HG03432 (cell line): ENCODE results near the gene KIF6.

Experiments
- ATAC-seq: cut with Tn5 transposase; IDR thresholded peaks from one replicate; pipeline ENCODE4 v1.9.1; 2021; ENCODE audit warnings: mild to moderate bottlenecking, moderate library complexity; ENCODE audit not compliant: unreplicated experiment

Gene KIF6

DNA sequence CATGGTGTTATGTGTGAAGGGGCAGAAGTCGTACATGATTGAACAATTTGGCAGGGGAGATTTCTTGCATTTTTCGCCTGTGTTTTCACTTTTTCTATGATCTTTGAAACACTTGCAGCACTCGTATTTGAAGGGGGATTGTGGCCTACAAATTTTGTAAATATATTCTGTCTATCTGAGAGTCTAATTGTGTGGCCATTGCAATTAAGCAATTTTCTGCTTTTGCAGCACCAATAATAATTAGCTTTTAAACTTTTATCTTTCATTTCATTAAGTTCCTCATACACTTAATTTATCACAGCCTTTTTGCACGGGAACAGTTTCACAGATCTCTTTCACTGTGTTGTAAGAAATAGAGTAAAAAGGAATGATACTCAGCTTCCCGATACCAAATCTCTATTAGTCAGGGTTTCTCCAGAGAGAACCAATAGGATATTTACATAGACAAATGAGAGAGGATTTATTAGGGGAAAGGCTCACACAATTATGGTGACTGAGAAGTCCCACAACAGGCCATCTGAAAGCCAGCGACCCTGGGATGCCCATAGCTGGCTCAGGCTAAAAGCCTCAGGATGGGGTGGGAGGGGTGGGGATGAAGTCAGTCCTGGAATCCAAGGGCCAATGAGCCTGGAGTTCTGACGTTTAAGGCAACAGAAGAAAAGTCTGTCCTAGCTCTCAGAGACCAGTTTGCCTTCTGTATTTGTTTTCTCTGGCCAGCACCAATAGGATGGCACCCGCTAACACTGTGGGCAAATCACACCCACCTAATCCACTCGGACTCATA is 58.3 kb downstream of the KIF6 start:
- ATAC-seq = no peak

DNA sequence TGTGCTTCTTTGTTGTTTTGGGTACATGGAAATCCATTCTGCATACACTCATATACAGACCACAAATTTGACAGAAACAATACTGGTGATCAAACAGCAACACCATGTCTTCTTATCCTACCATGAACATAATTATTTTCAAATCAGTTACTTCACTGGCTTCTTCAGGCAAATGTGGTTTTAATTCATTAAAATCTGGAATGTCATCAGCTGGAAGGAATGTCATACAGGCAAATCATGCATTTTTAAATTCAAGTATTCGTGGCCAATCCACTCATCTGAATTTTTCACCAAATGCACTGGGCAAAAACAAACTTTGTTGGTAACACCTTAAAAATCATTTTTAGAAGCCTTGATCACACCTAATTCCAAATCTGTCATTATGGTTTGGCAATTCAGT is 59.3 kb downstream of the KIF6 start:
- ATAC-seq = no peak

DNA sequence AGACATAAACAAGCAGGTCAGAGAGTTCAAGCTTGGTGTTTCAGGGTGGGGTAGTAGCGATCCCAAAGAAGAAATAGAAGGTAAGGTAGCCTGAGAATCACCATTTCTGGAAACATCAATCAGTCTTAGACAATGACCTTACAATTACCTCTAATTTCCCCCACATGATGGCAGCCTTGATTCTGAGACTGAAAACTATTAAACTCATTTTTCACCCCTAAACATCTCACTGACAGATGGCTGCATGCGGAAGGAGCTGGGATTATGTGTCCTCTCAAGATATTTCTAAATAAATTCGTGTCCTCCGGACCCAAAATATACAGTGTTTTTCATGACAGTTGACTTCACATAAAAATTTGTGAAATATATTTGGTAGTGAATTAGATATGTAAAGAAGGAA is 61.0 kb downstream of the KIF6 start:
- no peak for ATAC-seq

DNA sequence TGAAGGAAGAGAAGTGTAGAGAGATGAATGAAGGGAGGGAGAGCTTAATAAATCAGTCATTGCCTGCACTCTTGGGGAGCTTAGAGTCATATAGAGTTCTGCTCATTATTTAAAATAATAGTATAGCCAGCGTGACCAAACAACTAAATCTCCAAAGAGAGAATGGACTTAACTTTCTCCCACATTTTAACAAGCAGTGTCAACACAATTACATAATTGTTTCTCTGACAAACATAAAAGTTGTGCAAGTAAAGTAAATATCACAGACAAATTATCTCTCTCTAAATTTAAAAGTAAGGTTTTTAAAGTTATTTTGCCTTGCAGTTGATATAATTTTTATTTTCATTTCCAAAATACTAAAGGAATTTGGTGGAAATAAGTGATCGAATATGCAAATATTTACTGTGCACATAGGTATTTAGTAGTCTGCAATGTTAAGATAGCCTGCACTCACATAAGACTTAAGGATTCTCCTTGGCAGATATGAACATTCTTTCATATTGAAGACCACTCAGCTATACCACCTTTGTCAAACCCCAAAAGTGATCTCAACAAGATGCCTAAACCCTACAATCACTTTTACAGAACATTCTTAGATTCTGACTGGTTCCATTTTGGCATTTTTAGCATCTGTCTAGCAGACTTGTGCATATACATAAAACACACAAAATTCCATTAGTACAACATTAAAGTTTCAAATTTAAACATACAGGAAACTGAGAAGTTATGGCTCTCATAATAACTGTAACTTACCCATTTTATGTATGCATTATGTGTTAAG is 67.7 kb downstream of the KIF6 start:
- ATAC-seq = no peak

DNA sequence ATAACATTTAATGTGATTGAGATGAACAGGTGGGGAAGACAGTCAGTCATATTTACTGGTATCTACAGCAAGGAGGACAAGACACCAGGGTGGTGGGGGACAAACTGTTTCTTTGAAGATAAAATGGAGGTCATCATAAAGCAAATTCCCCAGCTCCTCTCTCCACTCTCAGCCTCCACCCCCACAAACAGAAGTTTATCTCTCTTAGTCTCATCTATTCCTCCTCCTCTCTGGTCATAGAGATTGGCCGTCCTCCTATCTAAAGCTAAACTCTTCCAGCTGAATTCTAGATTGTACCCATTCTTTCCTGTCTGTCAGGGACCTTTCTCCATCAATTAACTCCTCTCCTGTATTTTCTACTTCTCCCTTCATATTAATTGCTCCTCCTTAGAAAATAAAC is 71.1 kb downstream of the KIF6 start:
- ATAC-seq = no peak

DNA sequence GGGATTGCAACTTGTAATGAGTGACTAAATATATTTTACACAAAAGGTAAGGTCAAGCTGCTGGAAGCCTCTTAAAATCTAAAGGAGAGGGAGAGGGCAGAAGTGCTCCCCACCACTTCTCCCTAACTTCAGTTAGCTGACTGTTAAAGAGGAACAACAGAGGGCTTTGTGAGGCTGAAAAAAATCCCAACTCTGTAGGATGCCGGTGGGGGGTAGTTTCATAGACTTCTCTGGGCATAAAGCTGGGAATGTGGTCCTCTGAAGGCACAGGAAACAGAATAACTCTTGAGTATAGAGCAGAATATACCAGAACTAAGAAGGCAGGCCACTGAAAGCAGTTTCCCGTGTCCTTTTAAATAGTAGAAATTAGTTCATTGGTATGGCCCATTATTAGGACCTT is 71.6 kb downstream of the KIF6 start:
- ATAC-seq = no peak

DNA sequence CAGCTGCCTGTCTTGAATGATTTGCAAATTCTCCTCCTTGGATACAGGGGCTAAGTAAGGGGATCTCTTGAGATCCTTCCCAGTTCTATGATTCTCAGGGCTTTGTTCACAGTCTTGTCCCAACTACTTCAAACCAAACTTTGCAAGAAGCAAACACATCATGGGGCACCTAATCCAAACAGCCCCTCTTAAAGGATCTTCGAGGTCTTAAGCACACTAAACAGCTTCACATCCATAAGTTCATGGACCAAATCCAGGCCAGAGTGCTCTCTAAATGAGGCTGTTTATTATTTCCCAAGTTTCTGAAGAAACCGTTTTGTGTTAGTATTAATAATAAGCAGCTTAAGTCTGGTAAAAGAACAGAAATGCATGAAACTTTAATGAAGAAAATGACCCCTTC is 75.2 kb downstream of the KIF6 start:
- ATAC-seq = no peak

DNA sequence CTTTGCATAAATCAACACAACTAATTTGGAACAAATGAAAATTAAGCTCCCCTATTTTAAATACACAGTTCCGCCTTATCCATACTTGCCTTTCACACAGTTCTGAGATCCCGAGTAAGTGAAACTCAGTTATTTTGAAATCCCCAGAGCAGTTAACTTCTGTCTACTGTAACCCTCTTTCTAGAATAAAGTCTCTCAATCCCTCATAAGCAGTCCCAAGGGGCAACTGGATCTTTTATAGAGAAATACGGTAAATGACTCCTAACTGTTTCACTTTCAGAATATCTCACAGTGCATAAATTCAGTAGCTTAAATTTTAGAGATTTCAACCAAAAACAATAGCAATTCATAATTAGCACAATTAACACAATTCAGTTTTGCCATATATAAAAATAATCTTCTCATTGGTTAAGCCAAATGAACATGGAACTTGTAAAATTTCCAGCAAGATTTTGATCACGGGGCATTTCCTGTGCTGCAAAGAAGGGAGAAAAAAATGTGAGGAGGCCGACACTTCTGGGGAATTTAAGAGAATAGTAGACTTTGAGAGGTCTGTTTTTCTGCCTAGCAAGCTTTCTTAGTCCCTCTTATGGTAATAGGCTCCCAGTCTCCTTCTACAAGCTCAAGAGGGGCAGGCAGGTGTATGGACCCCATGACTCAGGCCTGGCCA is 78.3 kb downstream of the KIF6 start:
- no peak for ATAC-seq

DNA sequence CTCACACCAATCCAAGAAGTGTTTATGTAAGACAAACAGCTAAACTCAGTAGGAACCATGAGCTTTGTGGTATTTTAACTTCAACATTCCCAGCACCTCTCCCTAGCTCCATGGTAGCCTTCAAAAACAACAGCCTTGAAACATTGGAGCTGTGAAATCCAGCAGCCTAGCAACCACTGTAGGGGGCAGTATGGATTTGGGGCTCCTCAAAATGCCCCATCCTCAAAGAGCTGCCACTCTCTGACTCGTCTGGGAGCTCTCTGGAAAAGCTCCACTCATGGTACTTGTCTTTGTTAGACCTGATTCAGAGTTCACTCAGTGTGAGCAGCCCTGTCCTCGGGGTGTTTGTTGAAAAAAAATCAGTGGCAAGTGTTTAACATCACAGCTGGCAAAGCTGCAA is 82.9 kb downstream of the KIF6 start:
- no peak for ATAC-seq

DNA sequence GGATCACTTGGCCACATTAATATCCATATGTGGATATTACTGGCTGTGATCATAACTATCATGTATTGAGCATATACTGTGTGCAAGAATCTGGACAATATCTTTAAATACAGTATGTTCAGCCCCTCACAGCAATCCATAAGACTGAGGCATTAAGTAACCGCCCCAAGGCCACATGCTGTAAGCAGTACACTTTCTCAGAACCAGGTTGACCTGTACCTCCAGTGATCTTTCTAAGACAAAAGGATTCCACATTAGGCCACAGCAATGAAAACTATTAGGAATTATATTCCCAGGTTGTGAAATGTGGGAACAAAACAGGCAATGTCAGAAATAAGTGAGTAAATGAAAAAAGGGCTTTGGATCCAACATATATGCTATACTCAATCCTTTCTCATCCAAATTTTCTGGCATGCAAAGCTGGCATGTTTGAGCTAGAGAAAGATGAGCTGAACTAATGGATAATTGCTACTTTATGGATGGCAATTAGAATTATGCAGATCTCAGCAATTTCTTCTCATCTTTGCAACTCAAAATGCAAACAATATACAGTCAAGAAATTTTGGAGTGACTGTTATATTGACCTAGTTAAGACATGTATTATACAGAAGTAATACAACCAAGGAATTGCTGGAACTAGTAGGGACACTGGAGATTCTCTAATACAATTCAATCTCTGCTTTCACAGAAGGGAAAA is 86.9 kb downstream of the KIF6 start:
- ATAC-seq = no peak

DNA sequence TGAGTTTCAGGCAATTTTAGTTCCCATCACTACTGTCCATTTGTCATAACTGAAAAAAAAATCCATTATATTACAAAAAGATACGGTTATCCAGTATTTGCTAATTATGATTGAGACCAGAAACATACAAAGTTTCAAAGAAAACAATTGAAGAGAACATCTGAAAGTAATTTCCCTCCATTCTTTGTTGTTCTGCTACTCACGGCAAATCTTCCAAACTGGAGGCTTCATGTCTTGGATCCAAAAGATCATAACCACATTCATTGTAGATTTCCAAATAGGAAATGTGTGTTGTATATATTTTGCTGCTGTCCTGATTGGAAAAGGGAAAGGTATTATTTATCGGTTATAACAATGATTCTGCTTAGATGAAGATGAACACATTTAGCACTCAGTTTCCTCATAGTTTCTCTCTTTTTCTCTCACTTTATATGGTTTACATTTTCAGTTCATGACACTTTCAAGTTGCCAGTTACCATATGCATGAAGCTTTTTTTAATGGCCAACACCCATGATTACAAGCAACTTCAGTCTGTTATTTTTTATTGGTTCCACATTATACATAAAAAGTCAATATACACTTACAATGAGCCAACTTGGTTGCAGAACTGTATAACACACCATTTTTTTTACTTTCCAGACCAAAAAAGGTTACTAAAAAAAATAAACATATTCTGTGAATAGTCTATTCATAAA is 90.4 kb downstream of the KIF6 start:
- no peak for ATAC-seq

DNA sequence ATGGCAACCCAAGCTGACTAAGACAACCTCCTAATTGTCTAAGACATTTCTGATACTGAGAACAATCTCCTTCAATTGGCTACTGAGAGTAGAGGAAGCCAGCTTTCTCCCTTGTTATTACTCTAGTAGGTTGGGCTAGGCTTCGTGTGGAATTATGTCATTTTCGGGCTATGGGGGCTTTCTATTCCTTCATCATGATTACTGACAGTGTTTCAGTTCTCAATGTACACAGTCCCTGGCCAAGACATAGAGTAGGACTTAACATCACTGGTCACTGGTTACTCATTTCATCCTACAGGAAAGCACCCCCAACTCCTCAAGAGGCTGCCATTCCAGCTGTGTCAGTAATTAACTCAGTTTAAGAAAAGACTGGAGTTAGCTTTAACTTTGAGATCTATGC is 100.0 kb downstream of the KIF6 start:
- no peak for ATAC-seq

DNA sequence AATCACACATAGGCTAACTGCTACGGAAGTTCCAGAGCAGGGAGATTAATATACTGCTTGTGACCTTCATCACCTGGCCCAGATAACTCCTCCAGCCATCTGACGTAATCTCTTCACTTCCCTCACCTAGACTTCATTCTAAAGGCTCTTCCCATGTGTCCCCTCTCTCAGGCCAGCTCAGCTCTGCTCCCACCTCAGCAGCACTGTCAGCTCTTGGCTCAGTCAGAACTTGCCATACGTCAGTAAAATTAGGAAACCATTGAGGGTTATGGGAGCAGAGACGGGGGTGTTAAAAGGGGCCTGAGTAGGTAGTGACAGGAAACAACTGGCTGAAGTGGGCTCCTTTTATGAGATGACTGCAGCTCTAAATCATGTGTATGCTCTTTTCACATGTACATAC is 101.5 kb downstream of the KIF6 start:
- ATAC-seq = no peak

DNA sequence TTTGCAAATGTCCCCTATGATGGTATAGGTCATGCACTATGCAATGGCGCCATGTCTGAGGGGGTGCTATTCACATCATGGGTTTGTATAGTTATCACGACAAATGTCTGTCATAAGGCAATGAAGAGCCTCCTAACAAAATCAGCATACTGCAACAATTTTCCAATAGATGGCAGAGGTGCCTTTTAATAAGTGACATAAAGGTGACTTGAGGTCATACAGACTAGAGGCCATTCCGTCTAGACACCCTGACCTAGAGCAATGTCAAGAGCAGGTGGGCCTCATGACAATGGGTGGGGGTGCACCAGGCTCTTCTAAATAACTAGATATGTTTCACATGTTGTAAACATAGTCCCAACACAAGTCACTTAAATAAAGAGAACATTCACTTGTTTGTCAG is 107.7 kb downstream of the KIF6 start:
- ATAC-seq = no peak

DNA sequence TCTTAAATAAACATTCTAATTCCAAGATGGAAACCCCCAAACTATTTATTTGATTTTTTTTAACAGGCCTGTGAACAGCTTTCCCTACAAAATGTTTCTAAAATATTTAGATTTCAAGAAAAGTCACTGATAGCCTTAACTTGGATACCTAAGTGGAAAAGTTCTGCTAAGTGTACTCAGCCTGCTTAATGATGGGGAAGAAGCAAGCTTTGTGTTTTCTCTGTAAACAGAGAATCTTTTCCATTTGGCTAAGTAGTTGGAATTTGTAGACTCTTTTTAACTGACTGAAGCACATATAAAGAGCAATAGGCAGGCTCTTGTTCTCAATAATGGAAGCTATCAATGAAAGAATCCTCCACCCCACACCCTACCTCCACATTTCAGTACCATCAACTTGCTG is 108.2 kb downstream of the KIF6 start:
- no peak for ATAC-seq

DNA sequence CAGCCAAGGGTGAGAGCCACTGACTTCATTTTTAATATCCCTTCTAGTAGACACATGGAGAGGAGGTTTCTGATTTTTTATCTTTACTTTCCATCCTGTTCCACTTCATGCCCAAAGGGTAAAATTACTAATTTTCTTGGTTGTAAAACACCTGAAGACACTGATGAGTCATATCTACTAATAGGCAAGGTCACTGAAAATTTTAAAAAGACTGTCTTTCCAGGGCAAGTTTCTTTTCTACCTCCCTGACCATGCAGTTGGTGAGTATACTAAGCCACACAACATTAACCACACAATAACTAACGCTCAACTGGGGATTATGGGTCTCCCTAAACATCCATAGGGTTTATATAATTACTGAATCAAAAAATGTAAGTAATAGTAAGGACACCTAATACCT is 109.6 kb downstream of the KIF6 start:
- no peak for ATAC-seq

DNA sequence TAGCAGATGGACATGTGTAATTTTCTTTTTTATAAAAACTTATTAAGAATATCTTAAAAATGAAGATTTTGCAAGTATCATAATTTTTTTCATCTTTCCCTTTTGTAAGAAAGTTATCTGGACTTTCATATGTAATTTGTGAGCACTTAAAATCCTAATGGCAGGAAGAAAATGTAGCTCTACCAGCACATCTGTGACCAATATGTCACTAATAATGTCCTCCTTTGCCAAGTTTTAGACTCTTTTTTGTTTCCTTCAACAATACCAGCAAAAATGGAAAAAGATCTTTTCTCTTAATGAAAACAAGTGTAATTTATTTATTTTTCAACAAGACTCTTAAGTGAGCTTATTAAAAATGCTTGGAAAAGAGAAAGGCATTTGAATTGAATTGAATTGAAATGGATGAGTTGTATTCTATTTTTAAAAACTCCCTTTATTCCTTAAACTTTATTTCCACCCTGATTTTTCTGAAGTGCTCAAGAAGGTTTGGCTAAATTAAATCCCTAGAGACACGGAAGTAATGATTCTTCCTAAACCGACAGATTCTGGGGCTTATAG is 110.7 kb downstream of the KIF6 start:
- ATAC-seq = no peak

DNA sequence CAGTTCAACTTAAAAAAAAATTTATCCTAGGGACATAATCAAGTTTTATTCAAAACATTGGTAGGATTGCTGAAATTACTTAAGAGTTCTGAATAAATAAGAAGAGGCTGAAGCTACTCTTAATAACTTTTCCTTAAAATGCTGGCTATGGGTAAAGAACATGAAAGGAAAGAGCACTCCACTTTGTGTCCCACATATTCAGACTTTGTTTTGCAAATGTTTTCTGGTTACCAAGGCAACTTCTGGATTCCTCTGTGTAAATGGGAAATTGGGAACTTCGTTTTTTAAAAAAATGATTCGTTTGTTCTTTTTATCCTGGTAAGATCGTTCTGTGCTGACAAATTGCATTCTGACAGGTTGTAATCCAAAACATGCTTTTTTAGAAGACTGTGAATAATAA is 115.0 kb downstream of the KIF6 start:
- ATAC-seq = no peak

DNA sequence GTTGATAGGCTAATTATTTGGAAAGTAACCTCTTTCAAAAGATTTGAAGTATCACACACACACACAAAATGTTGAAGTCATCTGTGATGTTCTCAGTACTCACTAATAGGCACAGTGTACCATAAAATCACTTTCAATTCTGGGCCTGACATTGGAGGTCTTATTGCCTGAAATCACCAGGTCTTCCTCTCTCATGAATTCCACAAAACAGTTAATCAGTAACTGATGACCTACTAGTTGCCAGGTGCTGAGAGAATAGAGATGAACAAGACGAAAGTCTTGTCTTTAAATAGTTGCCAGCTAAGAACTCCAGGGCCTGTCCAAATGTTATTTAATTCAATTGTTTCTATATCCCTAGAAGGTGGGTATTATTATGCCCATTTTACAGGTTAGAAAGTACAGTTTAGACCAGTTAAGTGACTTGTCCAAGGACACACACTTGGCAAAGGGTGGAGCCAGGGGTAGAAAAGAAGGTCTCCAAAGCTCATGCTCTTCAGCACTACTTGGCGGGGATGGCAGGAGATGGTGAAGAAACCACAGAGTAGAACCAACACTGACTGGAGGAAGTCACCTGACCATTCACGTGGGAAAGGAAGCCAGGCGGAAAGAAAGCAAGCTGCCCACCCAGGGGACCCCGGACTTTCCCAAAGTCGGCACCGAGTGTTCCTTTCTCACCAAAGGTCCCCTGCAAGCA is 116.4 kb downstream of the KIF6 start:
- ATAC-seq = peak; percentile 81
